Central memory CD4-positive, alpha-beta T cell (primary cell): ENCODE data around the gene SMPD3.
A peak's percentile ranks its signal among the peaks of the same experiment; 100 is the strongest.

Source experiments
- DNase-seq: peaks from one replicate; pipeline ENCODE4 v3.0.0; 2022

SMPD3 gene

GRCh38 chr16:68319185-68319908, 129.0 kb downstream of the SMPD3 start:
- no peak for DNase-seq

GRCh38 chr16:68313116-68313515, 135.2 kb downstream of the SMPD3 start:
- DNase-seq = no peak

- DNase-seq = peak; percentile 92
These were observed 137.4 kb downstream of the SMPD3 start, which contains the start of the genes PRMT7 and SLC7A6OS for GRCh38 chr16:68310774-68311511. Gene PRMT7, plus strand, starts transcription at chr16:68311019. Its CDS starts 4,961 bp downstream, at chr16:68315980. Gene SLC7A6OS, minus strand, starts transcription at chr16:68310946. Its CDS starts 20 bp downstream, at chr16:68310926.

- no peak for DNase-seq
These were observed 137.9 kb downstream of the SMPD3 start for GRCh38 chr16:68310437-68310773.

- DNase-seq = peak; percentile 32
These were observed 138.5 kb downstream of the SMPD3 start for GRCh38 chr16:68309799-68310198.
